ENCODE results near the gene GINS3. TPM values are rescaled to one million over a fixed set of nuclear protein-coding genes. Genes with fewer than 3 reads are reported as not detected.

Gene GINS3
- total RNA-seq, 1 donor from 2014 or later, result 5.9 TPM

DNA sequence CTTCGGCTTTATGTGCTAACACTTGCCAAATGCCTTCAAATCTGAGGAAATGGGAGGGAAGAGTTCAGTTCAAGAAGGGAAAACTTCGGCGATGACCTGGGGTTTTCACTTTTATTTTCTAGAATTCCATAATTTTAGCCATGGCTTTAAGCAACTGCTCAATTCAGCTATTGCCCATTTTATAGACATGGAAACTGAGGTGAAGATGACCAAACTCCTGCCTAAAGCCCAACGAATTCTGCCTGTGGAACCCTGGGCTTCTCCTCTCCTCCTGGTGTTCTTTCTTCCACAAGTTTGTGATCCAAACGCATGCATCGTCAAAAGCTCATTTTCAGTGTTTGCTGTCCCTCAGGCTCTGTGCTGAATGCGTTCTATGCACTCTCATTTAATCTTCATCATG lies 58.3 kb downstream of the GINS3 start:
- H3K4me1 Mint-ChIP-seq (ENCODE audit: low read depth, unreplicated experiment), result peaks cover 3% of the 10 kb centered on the region
- H3K4me3 Mint-ChIP-seq (ENCODE audit: unreplicated experiment), result no peak overlapping the region
- peaks cover 7% of the 10 kb centered on the region for H3K36me3 Mint-ChIP-seq (ENCODE audit: unreplicated experiment)
- H3K27me3 Mint-ChIP-seq (ENCODE audit: unreplicated experiment), result peaks cover 9% of the 10 kb centered on the region
- TF ChIP-seq, protein P1, sequence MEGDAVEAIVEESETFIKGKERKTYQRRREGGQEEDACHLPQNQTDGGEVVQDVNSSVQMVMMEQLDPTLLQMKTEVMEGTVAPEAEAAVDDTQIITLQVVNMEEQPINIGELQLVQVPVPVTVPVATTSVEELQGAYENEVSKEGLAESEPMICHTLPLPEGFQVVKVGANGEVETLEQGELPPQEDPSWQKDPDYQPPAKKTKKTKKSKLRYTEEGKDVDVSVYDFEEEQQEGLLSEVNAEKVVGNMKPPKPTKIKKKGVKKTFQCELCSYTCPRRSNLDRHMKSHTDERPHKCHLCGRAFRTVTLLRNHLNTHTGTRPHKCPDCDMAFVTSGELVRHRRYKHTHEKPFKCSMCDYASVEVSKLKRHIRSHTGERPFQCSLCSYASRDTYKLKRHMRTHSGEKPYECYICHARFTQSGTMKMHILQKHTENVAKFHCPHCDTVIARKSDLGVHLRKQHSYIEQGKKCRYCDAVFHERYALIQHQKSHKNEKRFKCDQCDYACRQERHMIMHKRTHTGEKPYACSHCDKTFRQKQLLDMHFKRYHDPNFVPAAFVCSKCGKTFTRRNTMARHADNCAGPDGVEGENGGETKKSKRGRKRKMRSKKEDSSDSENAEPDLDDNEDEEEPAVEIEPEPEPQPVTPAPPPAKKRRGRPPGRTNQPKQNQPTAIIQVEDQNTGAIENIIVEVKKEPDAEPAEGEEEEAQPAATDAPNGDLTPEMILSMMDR (IDR thresholded peaks at IDR 0.05; ENCODE audit: partially characterized antibody, unreplicated experiment), result no peak
- H3K9me3 Mint-ChIP-seq (ENCODE audit: unreplicated experiment), result peaks cover 6% of the 10 kb centered on the region
- no peak overlapping the region for H3K27ac Mint-ChIP-seq (ENCODE audit: unreplicated experiment)
- no peak for DNase-seq

DNA sequence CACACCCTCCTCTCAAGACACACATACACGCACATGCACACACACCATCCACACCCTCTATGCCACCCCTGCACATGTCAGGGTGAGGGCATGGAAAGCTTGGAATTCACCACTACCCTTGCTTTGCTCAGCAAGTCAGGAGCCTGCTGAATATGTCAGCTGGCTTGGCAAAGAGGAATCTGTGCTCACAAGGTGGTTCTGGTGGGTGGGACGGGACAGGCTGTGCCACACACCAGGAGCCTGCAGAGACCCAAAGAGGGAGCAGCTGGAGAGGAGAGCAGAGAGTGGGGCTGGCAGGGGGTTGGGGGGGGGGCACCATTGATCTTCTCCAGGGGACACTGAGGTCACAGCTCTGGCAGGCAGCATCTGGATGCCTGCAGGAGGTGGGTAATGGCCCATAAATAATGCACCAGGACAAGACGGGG lies 59.0 kb downstream of the GINS3 start:
- Mint-ChIP-seq H3K4me3 (ENCODE audit: unreplicated experiment) (no peak overlapping the region), H3K27me3 (ENCODE audit: unreplicated experiment) (peaks cover 9% of the 10 kb centered on the region), H3K36me3 (ENCODE audit: unreplicated experiment) (peaks cover 7% of the 10 kb centered on the region), H3K27ac (ENCODE audit: unreplicated experiment) (no peak overlapping the region), H3K9me3 (ENCODE audit: unreplicated experiment) (peaks cover 6% of the 10 kb centered on the region), H3K4me1 (ENCODE audit: low read depth, unreplicated experiment) (peaks cover 3% of the 10 kb centered on the region)
- no peak for DNase-seq
- TF ChIP-seq, protein P1 (IDR thresholded peaks at IDR 0.05; ENCODE audit: partially characterized antibody, unreplicated experiment), result no peak

DNA sequence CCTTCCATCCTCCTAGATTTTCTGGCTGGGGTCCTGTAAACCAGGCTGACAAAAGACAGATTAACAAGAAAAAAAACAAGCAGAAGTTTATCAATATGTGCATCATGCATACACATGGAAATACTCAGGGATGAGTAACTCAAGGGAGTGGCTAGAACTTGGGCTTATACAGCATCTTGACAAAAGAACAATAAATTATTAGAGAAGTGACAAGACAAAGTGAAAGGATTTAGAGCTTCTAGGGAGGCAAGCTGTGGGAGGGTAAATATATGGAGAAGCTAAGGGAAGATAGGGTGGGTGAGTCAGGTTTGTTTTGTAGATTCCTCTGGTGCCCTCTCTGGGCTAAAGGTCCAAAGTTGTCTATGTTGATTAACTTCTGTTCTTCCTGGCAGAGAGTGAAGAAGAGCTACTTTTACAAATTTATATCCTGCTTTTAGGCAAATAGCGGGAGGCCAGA lies 59.7 kb downstream of the GINS3 start:
- no peak overlapping the region for H3K27ac Mint-ChIP-seq (ENCODE audit: unreplicated experiment)
- H3K36me3 Mint-ChIP-seq (ENCODE audit: unreplicated experiment), result peaks cover 7% of the 10 kb centered on the region
- no peak overlapping the region for H3K4me3 Mint-ChIP-seq (ENCODE audit: unreplicated experiment)
- TF ChIP-seq, protein P1 (IDR thresholded peaks at IDR 0.05; ENCODE audit: partially characterized antibody, unreplicated experiment), result no peak
- peaks cover 6% of the 10 kb centered on the region for H3K27me3 Mint-ChIP-seq (ENCODE audit: unreplicated experiment)
- H3K4me1 Mint-ChIP-seq (ENCODE audit: low read depth, unreplicated experiment), result peaks cover 3% of the 10 kb centered on the region
- no peak for DNase-seq
- H3K9me3 Mint-ChIP-seq (ENCODE audit: unreplicated experiment), result peaks cover 6% of the 10 kb centered on the region

DNA sequence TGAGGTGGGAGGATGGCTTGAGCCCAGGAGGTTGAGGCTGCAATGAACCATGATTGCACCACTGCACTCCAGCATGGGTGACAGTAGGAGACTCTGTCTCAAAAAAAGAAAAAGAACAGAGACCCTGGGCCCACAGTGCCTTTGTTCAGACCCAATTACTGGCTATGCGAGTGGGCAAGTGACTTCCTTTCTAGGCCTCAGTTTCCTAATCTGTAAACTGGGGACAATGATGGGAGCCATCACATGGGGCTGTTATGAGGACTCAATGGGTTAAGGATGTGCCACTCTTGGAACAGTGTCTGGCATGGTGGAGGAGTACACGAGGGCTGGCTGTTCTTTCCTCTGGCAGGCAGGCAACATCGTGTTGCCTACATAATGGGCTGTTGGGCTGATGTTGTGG lies 60.4 kb downstream of the GINS3 start:
- no peak for DNase-seq
- no peak overlapping the region for H3K4me3 Mint-ChIP-seq (ENCODE audit: unreplicated experiment)
- H3K36me3 Mint-ChIP-seq (ENCODE audit: unreplicated experiment), result peaks cover 7% of the 10 kb centered on the region
- H3K27me3 Mint-ChIP-seq (ENCODE audit: unreplicated experiment), result peaks cover 9% of the 10 kb centered on the region
- H3K9me3 Mint-ChIP-seq (ENCODE audit: unreplicated experiment), result peaks cover 8% of the 10 kb centered on the region
- H3K27ac Mint-ChIP-seq (ENCODE audit: unreplicated experiment), result no peak overlapping the region
- peaks cover 3% of the 10 kb centered on the region for H3K4me1 Mint-ChIP-seq (ENCODE audit: low read depth, unreplicated experiment)
- TF ChIP-seq, protein P1 (IDR thresholded peaks at IDR 0.05; ENCODE audit: partially characterized antibody, unreplicated experiment), result no peak

DNA sequence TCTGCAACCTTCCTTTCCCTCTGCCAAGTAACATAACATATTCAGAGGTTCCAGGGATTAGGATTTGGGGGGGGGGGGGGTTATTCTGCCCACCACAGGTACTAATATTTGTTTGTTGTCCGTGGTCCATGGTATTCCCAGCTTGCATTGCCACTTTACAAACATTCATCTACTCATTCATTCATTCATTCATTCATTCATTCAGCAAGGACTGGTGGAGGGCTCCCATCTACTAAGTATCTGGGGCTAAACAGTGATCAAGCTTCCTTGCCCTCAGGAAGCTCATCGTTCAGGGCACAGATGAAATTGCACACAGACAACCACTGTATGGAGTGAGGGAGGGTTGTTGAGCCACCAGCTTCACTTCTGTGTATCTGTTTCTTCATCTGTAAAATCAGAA lies 61.9 kb downstream of the GINS3 start:
- peaks cover 9% of the 10 kb centered on the region for H3K27me3 Mint-ChIP-seq (ENCODE audit: unreplicated experiment)
- peaks cover 10% of the 10 kb centered on the region for H3K36me3 Mint-ChIP-seq (ENCODE audit: unreplicated experiment)
- peaks cover 3% of the 10 kb centered on the region for H3K4me1 Mint-ChIP-seq (ENCODE audit: low read depth, unreplicated experiment)
- no peak overlapping the region for H3K27ac Mint-ChIP-seq (ENCODE audit: unreplicated experiment)
- TF ChIP-seq, protein P1 (IDR thresholded peaks at IDR 0.05; ENCODE audit: partially characterized antibody, unreplicated experiment), result no peak
- H3K9me3 Mint-ChIP-seq (ENCODE audit: unreplicated experiment), result peaks cover 7% of the 10 kb centered on the region
- no peak for DNase-seq
- no peak overlapping the region for H3K4me3 Mint-ChIP-seq (ENCODE audit: unreplicated experiment)
